HG02973 (cell line): ENCODE measurements around the gene FANCI.

Experiments used
- ATAC-seq: cut with Tn5 transposase; IDR thresholded peaks from one replicate; pipeline ENCODE4 v1.9.1; 2021; ENCODE audit warnings: moderate library complexity; ENCODE audit not compliant: unreplicated experiment

FANCI gene

GRCh38 chr15:89330881-89331595 lies 87.3 kb downstream of the FANCI start:
- no peak for ATAC-seq

- no peak for ATAC-seq
These were observed 88.7 kb downstream of the FANCI start for GRCh38 chr15:89332446-89332845.

- no peak for ATAC-seq
These were observed 89.5 kb downstream of the FANCI start for GRCh38 chr15:89333011-89333860.

- no peak for ATAC-seq
These were observed 90.3 kb downstream of the FANCI start for GRCh38 chr15:89333959-89334509.

- peak; percentile 86 for ATAC-seq
These were observed 90.9 kb downstream of the FANCI start, which contains the start of gene POLG for GRCh38 chr15:89334510-89335297. TSS of gene POLG (minus strand) at chr15:89334824. CDS start at chr15:89333754, 1,070 bp downstream.

- ATAC-seq = no peak
These were observed 91.7 kb downstream of the FANCI start for GRCh38 chr15:89335298-89336041.

GRCh38 chr15:89338036-89338435 lies 94.3 kb downstream of the FANCI start:
- no peak for ATAC-seq

- ATAC-seq = no peak
These were observed 96.8 kb downstream of the FANCI start for GRCh38 chr15:89340573-89340972.

- ATAC-seq = no peak
These were observed 97.7 kb downstream of the FANCI start for GRCh38 chr15:89341316-89342005.

- no peak for ATAC-seq
These were observed 99.1 kb downstream of the FANCI start for GRCh38 chr15:89342840-89343239.

- no peak for ATAC-seq
These were observed 101.5 kb downstream of the FANCI start for GRCh38 chr15:89345248-89345647.

GRCh38 chr15:89346516-89347231 lies 102.9 kb downstream of the FANCI start:
- no peak for ATAC-seq

GRCh38 chr15:89349206-89349558 lies 105.4 kb downstream of the FANCI start:
- no peak for ATAC-seq

GRCh38 chr15:89352476-89352875 lies 108.7 kb downstream of the FANCI start:
- no peak for ATAC-seq

GRCh38 chr15:89353991-89354390 lies 110.2 kb downstream of the FANCI start:
- ATAC-seq = no peak

- no peak for ATAC-seq
These were observed 113.0 kb downstream of the FANCI start for GRCh38 chr15:89356634-89357298.

GRCh38 chr15:89358435-89358754 lies 114.6 kb downstream of the FANCI start:
- no peak for ATAC-seq

- ATAC-seq = peak; percentile 85
These were observed 115.1 kb downstream of the FANCI start for GRCh38 chr15:89358755-89359439.
